OCI-LY3 (cell line): ENCODE results near the gene DEFB131B.
"Not testable (repeated sequence)": the region's sequence is repeated elsewhere in the genome, so short reads cannot be mapped to it uniquely, and the experiment has no call there.

Experiments
- CTCF ChIP-seq: fragments of 200-600, 300-600 bp; sonication (generic); IDR thresholded peaks from 2 replicates; pipeline ENCODE4 v1.5.1; 2014; ENCODE audit warnings: antibody characterized with exemption, low read length, low read depth
- EZH2phosphoT487 ChIP-seq: fragments of 200-600 bp; shearing (Covaris generic); IDR thresholded peaks from 2 replicates; pipeline ENCODE4 v1.6.1; 2018; ENCODE audit warnings: antibody characterized with exemption, mixed run types, low read depth

- not testable (repeated sequence) for TF ChIP-seq CTCF, EZH2phosphoT487
These were observed 11.1 kb downstream of the DEFB131B start for GRCh38 chr11:71889181-71889872.
